Activated CD4-positive, alpha-beta memory T cell treated with anti-CD3 and anti-CD28 coated beads, Interleukin-2, amount 10 ng/mL, durations not matched to agents 7 days and 5 days (primary cell): ENCODE data around the gene CDHR3. TPM values are rescaled to one million over a fixed set of nuclear protein-coding genes. Genes with fewer than 3 reads are reported as not detected.
A peak's percentile ranks its signal among the peaks of the same experiment; 100 is the strongest.

Experiments
- CTCF ChIA-PET: fragments of 350-600 bp; sonication (Branson Sonifier 250); formaldehyde crosslinking; loops from one replicate; lab custom pipeline; 2021; ENCODE audit warnings: antibody characterized with exemption, inconsistent platforms; lab: Charles Lee
- POLR2A ChIA-PET: fragments of 350-600 bp; sonication (Branson Sonifier 250); formaldehyde crosslinking; loops from one replicate; lab custom pipeline; 2021; ENCODE audit warnings: antibody characterized with exemption; lab: Charles Lee
- DNase-seq: peaks from one replicate; pipeline ENCODE4 v3.0.0-alpha.2; 2020
- H3K27ac Mint-ChIP-seq: one replicate; pipeline ENCODE4 v1.8.0; 2021; ENCODE audit warnings: mild to moderate bottlenecking, mixed read lengths
- H3K27me3 Mint-ChIP-seq: one replicate; pipeline ENCODE4 v1.8.0; 2021; ENCODE audit warnings: mixed read lengths
- H3K36me3 Mint-ChIP-seq: one replicate; pipeline ENCODE4 v1.8.0; 2021; ENCODE audit warnings: low read depth, mixed read lengths
- H3K4me1 Mint-ChIP-seq: one replicate; pipeline ENCODE4 v1.8.0; 2021; ENCODE audit warnings: mixed read lengths
- H3K4me3 Mint-ChIP-seq: one replicate; pipeline ENCODE4 v1.8.0; 2021; ENCODE audit warnings: mild to moderate bottlenecking, mixed read lengths
- H3K9me3 Mint-ChIP-seq: one replicate; pipeline ENCODE4 v1.8.0; 2021; ENCODE audit warnings: mixed read lengths
- total RNA-seq, 2 experiments: library from RNA; stranded (reverse); gene quantifications; one replicate each; pipeline ENCODE4 v1.2.3, GENCODE V29; 2021

Gene CDHR3
- total RNA-seq, 2 experiments from 2014 or later = 1.2 to 1.4 TPM

- peaks cover 17% of the 10 kb centered on the region for H3K27me3 Mint-ChIP-seq
- no peaks in the 10 kb centered on the region for H3K9me3 Mint-ChIP-seq
- H3K4me1 Mint-ChIP-seq = peaks cover 15% of the 10 kb centered on the region
- POLR2A ChIA-PET = no interaction called here
- H3K4me3 Mint-ChIP-seq = no peak overlapping the region
- CTCF ChIA-PET = no interaction called here
- no peak overlapping the region for H3K27ac Mint-ChIP-seq
- no peaks in the 10 kb centered on the region for H3K36me3 Mint-ChIP-seq
- no peak for DNase-seq
Measured at GRCh38 chr7:106053109-106053508, 90.0 kb downstream of the CDHR3 start.

GRCh38 chr7:106054156-106054910 is 91.3 kb downstream of the CDHR3 start:
- ChIA-PET POLR2A (no interaction called here), CTCF (interaction anchor here (7.9 kb wide), 1 partner anchor 99 kb away, joined by 138 read pairs; no protein-coding TSS in a partner anchor)
- Mint-ChIP-seq H3K27me3 (peaks cover 17% of the 10 kb centered on the region), H3K4me1 (peaks cover 27% of the 10 kb centered on the region), H3K27ac (no peak overlapping the region), H3K4me3 (no peak overlapping the region), H3K9me3 (no peaks in the 10 kb centered on the region), H3K36me3 (no peaks in the 10 kb centered on the region)
- DNase-seq = no peak

- Mint-ChIP-seq H3K27ac (no peak overlapping the region), H3K4me3 (no peak overlapping the region), H3K27me3 (peaks cover 17% of the 10 kb centered on the region), H3K4me1 (peaks cover 30% of the 10 kb centered on the region), H3K36me3 (no peaks in the 10 kb centered on the region), H3K9me3 (no peaks in the 10 kb centered on the region)
- CTCF ChIA-PET = interaction anchor here (4.8 to 7.9 kb wide), 2 partner anchors 98 to 112 kb away, joined by 49 to 138 read pairs; no protein-coding TSS in a partner anchor
- POLR2A ChIA-PET = interaction anchor here (1.3 to 1.4 kb wide), 2 partner anchors 17 to 99 kb away, joined by 3 to 4 read pairs; no protein-coding TSS in a partner anchor
- DNase-seq = no peak
Measured at GRCh38 chr7:106054971-106055532, 92.0 kb downstream of the CDHR3 start.

- peaks cover 9% of the 10 kb centered on the region for H3K27me3 Mint-ChIP-seq
- ChIA-PET POLR2A (interaction anchor here (1.3 to 1.4 kb wide), 2 partner anchors 15 to 97 kb away, joined by 3 to 4 read pairs; no protein-coding TSS in a partner anchor), CTCF (interaction anchor here (0.6 to 7.9 kb wide), 10 partner anchors 10 to 110 kb away, joined by 3 to 138 read pairs (median 4); no protein-coding TSS in a partner anchor)
- no peaks in the 10 kb centered on the region for H3K9me3 Mint-ChIP-seq
- H3K4me1 Mint-ChIP-seq = peaks cover 30% of the 10 kb centered on the region
- no peak overlapping the region for H3K4me3 Mint-ChIP-seq
- H3K27ac Mint-ChIP-seq = no peak overlapping the region
- peak; percentile 76 for DNase-seq
- H3K36me3 Mint-ChIP-seq = no peaks in the 10 kb centered on the region
Measured at GRCh38 chr7:106056513-106057203, 93.6 kb downstream of the CDHR3 start.

- no peak overlapping the region for H3K27ac Mint-ChIP-seq
- peaks cover 36% of the 10 kb centered on the region for H3K4me1 Mint-ChIP-seq
- H3K36me3 Mint-ChIP-seq = no peaks in the 10 kb centered on the region
- H3K9me3 Mint-ChIP-seq = no peaks in the 10 kb centered on the region
- no peak overlapping the region for H3K4me3 Mint-ChIP-seq
- no peak for DNase-seq
- H3K27me3 Mint-ChIP-seq = peaks cover 9% of the 10 kb centered on the region
- CTCF ChIA-PET = interaction anchor here (0.9 to 7.9 kb wide), 15 partner anchors 9 to 405 kb away, joined by 3 to 138 read pairs (median 4); no protein-coding TSS in a partner anchor
- POLR2A ChIA-PET = interaction anchor here (0.8 to 2.4 kb wide), 5 partner anchors 14 to 99 kb away, joined by 3 to 7 read pairs (median 4); partner anchors contain the start of gene SYPL1
Measured at GRCh38 chr7:106057204-106057961, 94.3 kb downstream of the CDHR3 start.

GRCh38 chr7:106057962-106058927 is 95.2 kb downstream of the CDHR3 start:
- DNase-seq = no peak
- Mint-ChIP-seq H3K4me3 (no peak overlapping the region), H3K27me3 (peaks cover 9% of the 10 kb centered on the region), H3K4me1 (peaks cover 43% of the 10 kb centered on the region), H3K9me3 (no peaks in the 10 kb centered on the region), H3K36me3 (no peaks in the 10 kb centered on the region), H3K27ac (no peak overlapping the region)
- POLR2A ChIA-PET = interaction anchor here (0.8 to 2.4 kb wide), 5 partner anchors 13 to 98 kb away, joined by 3 to 7 read pairs (median 4); partner anchors contain the start of gene SYPL1
- CTCF ChIA-PET = interaction anchor here (0.9 to 7.9 kb wide), 13 partner anchors 8 to 404 kb away, joined by 3 to 138 read pairs (median 3); no protein-coding TSS in a partner anchor

- Mint-ChIP-seq H3K4me1 (peaks cover 50% of the 10 kb centered on the region), H3K27ac (no peak overlapping the region), H3K9me3 (no peaks in the 10 kb centered on the region), H3K27me3 (peaks cover 3% of the 10 kb centered on the region), H3K4me3 (no peak overlapping the region), H3K36me3 (no peaks in the 10 kb centered on the region)
- POLR2A ChIA-PET = interaction anchor here (1.6 to 2.4 kb wide), 2 partner anchors 12 to 53 kb away, joined by 7 read pairs; partner anchors contain the start of gene SYPL1
- CTCF ChIA-PET = interaction anchor here (1.0 to 7.9 kb wide), 6 partner anchors 12 to 404 kb away, joined by 3 to 138 read pairs (median 8); no protein-coding TSS in a partner anchor
- no peak for DNase-seq
Measured at GRCh38 chr7:106058928-106059324, 95.9 kb downstream of the CDHR3 start.

GRCh38 chr7:106059556-106059955 is 96.5 kb downstream of the CDHR3 start:
- Mint-ChIP-seq H3K27me3 (no peaks in the 10 kb centered on the region), H3K36me3 (no peaks in the 10 kb centered on the region), H3K4me3 (no peak overlapping the region), H3K9me3 (no peaks in the 10 kb centered on the region), H3K27ac (no peak overlapping the region), H3K4me1 (peaks cover 50% of the 10 kb centered on the region)
- CTCF ChIA-PET = interaction anchor here (1.0 to 7.9 kb wide), 5 partner anchors 12 to 107 kb away, joined by 3 to 138 read pairs (median 12); no protein-coding TSS in a partner anchor
- POLR2A ChIA-PET = interaction anchor here (2.4 kb wide), 1 partner anchor 12 kb away, joined by 7 read pairs; no protein-coding TSS in a partner anchor
- DNase-seq = no peak

- CTCF ChIA-PET = interaction anchor here (1.9 to 7.9 kb wide), 2 partner anchors 11 to 93 kb away, joined by 5 to 138 read pairs; no protein-coding TSS in a partner anchor
- H3K4me3 Mint-ChIP-seq = no peak overlapping the region
- peak; percentile 13 for DNase-seq
- peaks cover 50% of the 10 kb centered on the region for H3K4me1 Mint-ChIP-seq
- no peaks in the 10 kb centered on the region for H3K9me3 Mint-ChIP-seq
- no peaks in the 10 kb centered on the region for H3K27me3 Mint-ChIP-seq
- no peak overlapping the region for H3K27ac Mint-ChIP-seq
- POLR2A ChIA-PET = no interaction called here
- no peaks in the 10 kb centered on the region for H3K36me3 Mint-ChIP-seq
Measured at GRCh38 chr7:106060394-106060920, 97.4 kb downstream of the CDHR3 start.

- peaks cover 50% of the 10 kb centered on the region for H3K4me1 Mint-ChIP-seq
- no peaks in the 10 kb centered on the region for H3K36me3 Mint-ChIP-seq
- POLR2A ChIA-PET = interaction anchor here (1.2 kb wide), 1 partner anchor 10 kb away, joined by 3 read pairs; no protein-coding TSS in a partner anchor
- no peak for DNase-seq
- H3K27ac Mint-ChIP-seq = no peak overlapping the region
- H3K27me3 Mint-ChIP-seq = no peaks in the 10 kb centered on the region
- CTCF ChIA-PET = interaction anchor here (1.9 to 7.9 kb wide), 2 partner anchors 10 to 92 kb away, joined by 5 to 138 read pairs; no protein-coding TSS in a partner anchor
- H3K4me3 Mint-ChIP-seq = no peak overlapping the region
- no peaks in the 10 kb centered on the region for H3K9me3 Mint-ChIP-seq
Measured at GRCh38 chr7:106061301-106061979, 98.4 kb downstream of the CDHR3 start.
